ENCODE measurements around the gene KLF17. TPM values are rescaled to one million over a fixed set of nuclear protein-coding genes. Genes with fewer than 3 reads are reported as not detected.

KLF17 gene
- total and polyA plus RNA-seq, 10 donors, result 0.26 TPM; not detected in 9

- Histone ChIP-seq H3K36me3 (no peaks in the 10 kb centered on the region), H3K4me3 (no peak overlapping the region), H3K27me3 (replicated peaks in 1 of 7) (peaks cover 0 to 19% (median 0%) of the 10 kb centered on the region in 7 donors), H3K4me1 (no peaks in the 10 kb centered on the region), H3K9me3 (no peaks in the 10 kb centered on the region), H3K27ac (no peak overlapping the region)
- 73 to 90% (median 88%) methylated on average over 5 of the region's 5 CpGs for WGBS, 5 donors
- TF ChIP-seq CTCF (IDR thresholded peaks at IDR 0.05 in 8 of 11, conservative IDR thresholded peaks at IDR 0.05 in 3 of 11), result no peak
- TF ChIP-seq POLR2A (IDR thresholded peaks at IDR 0.05), result no peak
- no peak for TF ChIP-seq POLR2AphosphoS5 (IDR thresholded peaks at IDR 0.05)
- intact Hi-C loops (cut with DNase I; ENCODE audit: low total_unique reads), result no loop called here
- no peak for DNase-seq
These were observed 1.9 kb downstream of the KLF17 start for GRCh38 chr1:44120398-44120949.

GRCh38 chr1:44129616-44130500 is 11.2 kb downstream of the KLF17 start:
- H3K27ac ChIP-seq, result no peak overlapping the region
- intact Hi-C loops (cut with DNase I; ENCODE audit: low total_unique reads), result no loop called here
- no peak for TF ChIP-seq CTCF (IDR thresholded peaks at IDR 0.05 in 8 of 11, conservative IDR thresholded peaks at IDR 0.05 in 3 of 11)
- TF ChIP-seq POLR2A (IDR thresholded peaks at IDR 0.05), result no peak
- TF ChIP-seq POLR2AphosphoS5 (IDR thresholded peaks at IDR 0.05), result no peak
- H3K27me3 ChIP-seq (replicated peaks in 1 of 7), result peaks cover 0 to 18% (median 0%) of the 10 kb centered on the region in 7 donors
- H3K9me3 ChIP-seq, result no peaks in the 10 kb centered on the region
- H3K4me3 ChIP-seq, result no peak overlapping the region
- no peaks in the 10 kb centered on the region for H3K4me1 ChIP-seq
- WGBS, 5 donors, result 82 to 94% (median 89%) methylated on average over 14 to 16 of the region's 16 CpGs
- no peaks in the 10 kb centered on the region for H3K36me3 ChIP-seq
- no peak for DNase-seq

- Histone ChIP-seq H3K27me3 (replicated peaks in 1 of 7) (peaks cover 0 to 3% (median 0%) of the 10 kb centered on the region in 7 donors), H3K4me1 (no peaks in the 10 kb centered on the region), H3K4me3 (no peak overlapping the region), H3K27ac (no peak overlapping the region), H3K36me3 (no peaks in the 10 kb centered on the region), H3K9me3 (no peaks in the 10 kb centered on the region)
- DNase-seq, result no peak
- 77 to 94% (median 86%) methylated on average over 3 of the region's 3 CpGs for WGBS, 5 donors
- intact Hi-C loops (cut with DNase I; ENCODE audit: low total_unique reads), result no loop called here
- TF ChIP-seq POLR2A (IDR thresholded peaks at IDR 0.05) (no peak), POLR2AphosphoS5 (IDR thresholded peaks at IDR 0.05) (no peak), CTCF (IDR thresholded peaks at IDR 0.05 in 8 of 11, conservative IDR thresholded peaks at IDR 0.05 in 3 of 11) (no peak)
These were observed 12.8 kb downstream of the KLF17 start for GRCh38 chr1:44131411-44131810.
